ENCODE data around the gene C10orf90. TPM values are rescaled to one million over a fixed set of nuclear protein-coding genes. Genes with fewer than 3 reads are reported as not detected.
"Not testable (repeated sequence)": the region's sequence is repeated elsewhere in the genome, so short reads cannot be mapped to it uniquely, and the experiment has no call there.

C10orf90 gene
- total RNA-seq, 1 donor from 2014 or later: not detected

DNA sequence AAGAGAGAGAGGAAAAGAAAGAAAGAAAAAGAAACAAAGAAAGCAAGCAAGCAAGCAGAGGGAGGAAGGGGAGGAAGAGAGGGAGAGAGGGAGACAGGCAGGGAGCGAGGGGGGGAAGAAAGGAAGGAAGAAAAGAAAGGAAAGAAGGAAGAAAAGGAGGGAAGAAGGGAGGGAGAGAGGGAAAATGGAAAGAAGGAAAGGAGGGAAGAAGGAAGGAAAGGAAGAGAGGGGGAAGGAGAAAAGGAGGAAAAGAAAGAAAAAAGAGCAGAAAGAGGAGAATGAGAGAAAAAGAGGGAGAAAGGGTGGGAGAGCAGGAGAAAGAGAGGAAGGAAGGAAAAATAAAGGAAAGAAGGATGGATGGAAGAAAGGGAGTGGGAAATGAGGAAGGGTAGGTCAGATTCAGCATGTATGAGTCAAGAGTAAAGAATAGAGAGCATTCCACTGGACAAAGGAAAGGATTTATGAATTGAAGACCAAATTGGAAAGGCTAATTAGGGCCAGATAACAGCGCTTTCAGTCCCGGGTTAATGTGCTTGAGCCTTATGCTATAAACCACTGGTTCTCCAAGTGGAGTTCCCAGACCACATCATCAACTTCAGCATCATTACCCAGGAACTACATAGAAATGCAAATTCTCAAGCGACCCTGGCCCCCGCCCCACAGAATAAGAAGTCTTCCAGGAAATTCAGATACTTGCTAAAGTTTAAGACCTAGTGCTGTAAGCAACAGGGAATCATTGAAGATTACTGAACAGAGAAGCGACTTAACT, 85.1 kb downstream of the C10orf90 start:
- no peak for DNase-seq (ENCODE audit: low read depth in 2 of 2)

DNA sequence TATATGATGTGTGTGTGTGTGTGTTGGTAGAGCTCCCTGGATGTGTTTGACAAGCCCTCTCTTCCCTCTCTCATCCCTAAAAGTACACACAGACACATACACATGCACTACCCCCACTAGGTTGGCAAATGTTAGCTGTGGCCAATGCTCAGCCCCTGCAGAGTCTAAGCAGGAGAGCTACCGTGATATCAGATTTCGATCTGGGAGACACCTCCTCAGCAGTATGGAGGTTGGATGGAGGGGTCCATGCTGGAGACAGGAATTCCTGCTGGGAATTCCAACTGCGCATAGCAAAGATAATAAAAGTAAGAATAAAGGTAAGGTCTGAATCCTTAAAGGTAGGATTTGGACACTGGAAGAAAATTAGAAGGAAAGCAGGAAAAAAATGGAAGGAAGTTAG, 85.7 kb downstream of the C10orf90 start:
- no peak for DNase-seq (ENCODE audit: low read depth in 2 of 2)

DNA sequence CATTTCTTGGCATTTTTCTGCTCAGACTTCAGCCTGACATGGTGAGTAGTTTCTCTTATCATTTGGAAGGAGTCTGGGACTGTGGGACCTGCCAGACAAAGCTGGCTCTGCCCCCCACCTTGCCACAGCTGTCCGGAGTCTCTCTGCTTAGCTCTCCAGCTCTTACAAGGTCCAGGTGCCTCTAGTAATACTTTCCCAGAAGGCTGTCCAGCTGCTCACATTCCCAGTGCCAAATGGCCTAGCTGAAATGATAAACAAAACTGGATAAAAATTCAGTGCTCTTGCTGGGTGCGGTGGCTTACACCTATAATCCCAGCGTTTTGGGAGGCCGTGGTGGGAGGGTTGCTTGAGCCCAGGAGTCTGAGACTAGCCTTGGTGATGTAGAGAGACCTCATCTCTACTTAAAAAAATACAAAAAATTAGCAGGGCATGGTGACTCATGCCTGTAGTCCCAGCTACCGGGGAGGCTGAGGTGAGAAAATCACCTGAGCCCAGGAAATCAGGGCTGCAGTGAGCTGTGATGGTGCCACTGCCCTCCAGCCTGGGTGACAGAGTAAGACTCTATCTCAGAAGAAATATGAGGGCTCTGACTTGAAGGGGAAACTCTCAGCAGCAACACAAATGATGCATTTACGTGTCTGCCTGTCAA, 86.8 kb downstream of the C10orf90 start:
- no peak for DNase-seq (ENCODE audit: low read depth in 2 of 2)

DNA sequence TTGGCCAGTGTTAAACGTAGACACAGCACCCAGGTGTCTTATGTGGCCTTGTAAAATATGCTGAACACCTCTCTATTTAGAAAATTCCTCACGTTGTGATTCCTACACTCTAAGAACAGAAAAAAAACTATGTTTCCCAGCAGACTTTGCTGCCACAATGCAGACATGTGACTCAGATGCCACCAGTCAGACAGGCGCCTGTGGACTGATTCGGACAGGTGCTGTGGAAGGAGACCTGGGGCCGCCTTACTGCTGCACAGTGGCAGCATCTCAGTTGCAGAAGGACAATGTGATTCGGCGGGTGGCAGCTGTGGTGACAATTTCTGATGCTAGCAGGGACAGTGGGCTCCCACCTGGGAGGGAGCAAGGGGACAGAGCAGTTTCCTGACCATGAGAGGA, 88.8 kb downstream of the C10orf90 start:
- no peak for DNase-seq (ENCODE audit: low read depth in 2 of 2)

DNA sequence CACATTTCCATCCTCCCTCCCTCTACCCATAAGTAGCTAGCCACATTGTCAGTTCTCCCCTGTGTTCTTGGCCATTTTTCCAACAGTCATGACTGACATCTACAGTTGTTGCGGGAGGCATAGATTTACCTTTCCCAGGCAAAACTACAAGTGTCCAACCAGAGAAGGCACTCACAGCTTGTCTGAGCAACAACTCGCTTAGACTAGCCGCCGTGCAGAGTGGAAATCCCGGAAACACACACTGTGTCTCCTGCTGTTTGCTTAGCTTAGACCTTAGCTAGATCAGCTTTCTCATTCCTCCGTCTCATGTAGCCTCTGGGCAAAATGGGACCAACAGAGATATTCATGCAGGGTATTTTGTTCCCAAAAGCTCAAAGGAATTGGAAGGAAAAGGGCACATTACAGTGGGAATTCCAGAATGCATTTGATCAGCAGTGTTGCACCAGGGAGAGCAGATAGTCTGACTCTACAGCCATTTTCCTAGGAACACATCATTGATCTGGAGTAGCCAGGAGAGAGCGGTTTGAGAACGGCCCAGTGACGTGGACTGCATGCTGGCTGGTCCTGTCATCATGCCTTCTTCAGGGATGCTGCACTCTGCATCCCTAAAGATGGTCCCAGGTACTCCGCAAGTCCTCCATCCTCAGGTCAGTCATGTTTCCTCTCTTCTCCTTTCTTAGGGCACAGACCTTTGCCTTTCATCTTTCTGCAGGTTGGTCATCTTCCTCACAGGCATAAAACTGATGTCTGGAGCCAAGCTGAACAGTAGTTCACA, 89.4 kb downstream of the C10orf90 start:
- DNase-seq (ENCODE audit: low read depth in 2 of 2): no peak

DNA sequence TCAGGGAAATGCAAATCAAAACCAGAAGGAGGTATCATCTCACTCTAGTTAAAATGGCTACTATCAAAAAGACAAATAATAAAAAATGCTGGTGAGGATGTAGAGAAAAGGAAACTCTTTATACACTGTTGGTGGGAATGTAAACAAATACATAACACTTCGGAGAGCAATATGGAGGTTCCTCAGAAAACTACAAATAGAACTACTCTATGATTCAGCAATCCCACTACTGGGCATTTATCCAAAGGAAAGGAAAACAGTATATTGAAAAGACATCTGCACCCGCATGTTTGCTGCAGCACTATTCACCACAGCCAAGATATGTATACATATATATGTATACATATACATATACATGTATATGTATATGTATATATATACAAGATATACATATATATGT, 94.2 kb downstream of the C10orf90 start:
- DNase-seq (ENCODE audit: low read depth in 2 of 2): no peak

DNA sequence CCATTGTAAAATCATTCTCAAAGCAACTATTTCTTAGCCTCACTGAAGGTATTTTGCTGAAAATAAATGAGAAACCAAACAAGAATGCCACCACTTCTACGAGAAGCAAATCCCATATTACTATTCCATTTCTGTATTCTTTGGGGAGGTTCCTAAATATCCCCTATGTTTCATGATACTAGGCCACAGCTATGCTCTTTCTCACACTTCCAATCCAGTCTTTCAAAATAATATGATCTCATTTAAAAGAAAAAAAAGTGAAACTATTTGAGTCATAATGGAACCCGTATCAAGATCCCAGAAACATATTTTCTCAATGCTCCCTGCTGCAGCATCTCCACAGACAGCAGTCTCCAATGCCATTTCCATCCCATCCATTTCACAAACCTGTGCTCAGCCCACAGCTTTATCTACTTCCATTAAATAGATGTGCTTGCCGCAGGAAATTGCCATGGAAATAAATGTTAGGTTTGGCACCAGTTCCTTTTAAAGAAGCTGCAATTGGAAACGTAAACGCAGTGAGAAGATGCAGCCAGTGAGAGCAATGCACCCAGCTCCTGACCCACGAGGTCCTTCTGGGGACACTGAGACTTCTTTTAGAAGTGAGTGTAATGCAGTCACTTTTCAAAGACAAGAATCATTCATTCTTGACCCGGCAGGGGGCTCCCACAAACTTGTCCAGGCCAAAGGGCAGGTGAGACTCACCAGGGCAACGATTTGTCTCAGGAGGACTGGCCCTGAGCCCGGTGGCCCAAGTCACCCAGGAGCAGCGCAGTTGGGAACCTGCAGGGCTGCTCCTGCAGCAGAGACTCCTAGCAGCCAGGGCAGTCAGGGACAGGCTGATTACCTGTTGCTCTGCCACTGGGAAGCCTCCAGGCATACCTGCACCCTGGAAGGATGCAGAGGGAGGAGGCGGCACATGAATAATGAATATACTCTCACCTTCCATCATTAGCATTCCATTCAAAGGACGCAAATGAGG, 99.6 kb downstream of the C10orf90 start:
- DNase-seq (ENCODE audit: low read depth in 2 of 2): no peak

DNA sequence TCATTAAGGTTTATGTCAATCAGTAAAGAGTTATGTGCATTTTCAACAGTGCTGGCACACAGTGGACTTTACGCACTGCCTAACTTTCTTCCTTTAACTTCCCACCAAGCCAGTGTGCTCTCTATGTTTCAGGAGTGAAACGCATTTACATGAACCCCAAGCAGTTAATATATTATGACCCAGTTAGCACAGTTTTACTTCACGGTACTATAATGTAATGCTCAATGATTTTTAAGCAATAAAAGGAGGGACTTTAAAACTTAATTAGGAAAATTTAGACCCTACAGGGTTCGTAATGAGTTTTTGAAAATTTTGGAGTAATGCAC, 100.3 kb downstream of the C10orf90 start:
- no peak for DNase-seq (ENCODE audit: low read depth in 2 of 2)

DNA sequence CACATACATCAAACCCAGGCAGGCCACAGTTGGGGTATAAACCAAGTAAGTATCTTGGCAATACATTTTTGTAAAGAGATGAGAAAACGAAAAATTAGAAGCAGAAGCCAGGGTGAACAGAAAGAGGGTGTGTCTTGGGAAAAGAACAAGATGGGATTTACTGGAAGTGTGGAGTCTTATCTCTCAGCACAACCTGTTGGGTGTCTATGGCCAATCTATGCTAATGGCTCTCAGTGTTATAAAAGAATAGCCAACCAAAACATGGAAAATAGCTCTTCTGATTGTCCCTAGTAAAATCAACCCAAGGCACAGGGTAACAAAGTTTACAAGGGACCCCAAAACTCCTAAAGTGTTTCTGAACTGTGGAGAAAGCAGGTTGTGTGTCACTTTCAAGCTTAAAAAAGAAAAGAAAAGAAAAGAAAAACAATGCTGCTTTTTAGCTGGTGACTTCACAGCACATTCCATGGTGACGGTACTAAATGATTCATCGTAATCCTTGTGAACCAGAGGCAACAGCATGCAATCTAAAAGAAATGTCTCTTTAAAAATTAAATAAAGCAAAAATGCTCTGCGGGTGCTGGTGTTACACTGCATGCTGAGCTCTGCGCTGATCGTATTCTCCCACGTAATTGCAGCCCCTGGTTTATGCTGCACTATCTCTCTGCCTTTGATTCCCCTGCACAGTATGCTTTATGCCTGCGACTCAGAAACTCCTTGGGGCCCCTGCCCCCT, 100.8 kb downstream of the C10orf90 start:
- no peak for DNase-seq (ENCODE audit: low read depth in 2 of 2)

DNA sequence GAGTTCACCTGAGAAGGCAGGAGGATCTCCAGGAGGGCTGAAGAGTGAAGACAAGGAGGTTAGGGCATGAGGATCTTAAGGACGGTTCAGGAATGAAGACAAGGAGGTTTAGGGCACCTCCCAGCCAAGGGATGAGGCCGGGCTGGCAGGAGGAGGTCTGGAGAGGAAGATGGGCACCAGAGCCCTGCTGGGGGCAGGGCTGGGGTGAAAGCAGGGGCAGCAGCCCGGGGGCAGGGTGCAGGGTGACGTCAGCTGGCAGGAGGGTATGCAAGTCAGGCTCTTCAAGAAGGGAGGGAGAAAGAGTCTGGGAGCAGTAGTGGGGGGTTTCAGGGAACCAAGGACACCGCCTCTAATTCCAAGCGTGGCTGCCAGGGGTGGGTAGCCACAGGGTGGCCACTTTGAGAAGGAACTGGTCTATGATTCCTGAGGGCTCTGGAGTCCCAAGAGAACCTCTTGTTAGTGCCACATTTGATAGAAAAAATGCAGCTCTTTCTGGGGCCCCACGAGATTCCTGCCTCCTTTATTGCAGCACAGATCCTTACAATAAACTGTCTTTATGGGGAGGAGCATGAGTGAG, 101.6 kb downstream of the C10orf90 start:
- no peak for DNase-seq (ENCODE audit: low read depth in 2 of 2)

DNA sequence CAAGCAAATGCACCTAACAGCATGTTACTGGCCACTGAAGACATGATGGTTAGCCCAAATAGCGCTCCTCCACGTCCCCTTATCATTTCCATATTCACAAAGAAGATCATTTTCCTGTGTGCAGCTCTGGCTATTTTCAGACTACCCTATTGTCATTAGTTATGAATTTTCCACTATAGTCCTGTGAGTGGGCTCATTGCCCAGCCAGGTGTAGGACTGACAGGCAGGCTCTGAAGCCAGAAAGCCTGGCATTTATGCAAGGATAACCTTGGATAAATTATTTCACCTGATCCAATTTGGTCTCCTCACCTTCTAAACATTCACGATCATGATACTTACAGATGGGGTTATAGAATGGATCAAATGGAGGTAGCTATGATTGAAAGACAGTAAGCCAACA, 104.6 kb downstream of the C10orf90 start:
- DNase-seq (ENCODE audit: low read depth in 2 of 2): no peak

DNA sequence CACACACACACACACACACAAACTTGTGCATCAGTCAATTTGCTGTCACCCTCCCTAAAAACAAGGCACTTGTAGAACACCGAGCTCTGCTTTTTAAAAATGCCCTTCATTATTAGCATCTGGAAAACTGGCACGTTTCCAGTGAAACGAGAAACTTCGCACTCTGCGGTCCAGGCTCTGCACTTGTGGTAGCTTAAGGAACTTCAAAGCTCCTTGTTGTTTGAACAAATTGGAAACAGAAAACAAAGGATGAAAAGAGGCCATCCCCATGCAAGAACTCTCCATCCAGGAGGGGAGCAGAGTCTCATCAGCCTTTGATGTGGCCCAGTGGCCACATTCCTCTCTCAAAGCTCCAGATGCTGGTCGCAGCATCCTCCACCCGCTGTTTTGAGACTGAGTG, 105.1 kb downstream of the C10orf90 start:
- no peak for DNase-seq (ENCODE audit: low read depth in 2 of 2)

DNA sequence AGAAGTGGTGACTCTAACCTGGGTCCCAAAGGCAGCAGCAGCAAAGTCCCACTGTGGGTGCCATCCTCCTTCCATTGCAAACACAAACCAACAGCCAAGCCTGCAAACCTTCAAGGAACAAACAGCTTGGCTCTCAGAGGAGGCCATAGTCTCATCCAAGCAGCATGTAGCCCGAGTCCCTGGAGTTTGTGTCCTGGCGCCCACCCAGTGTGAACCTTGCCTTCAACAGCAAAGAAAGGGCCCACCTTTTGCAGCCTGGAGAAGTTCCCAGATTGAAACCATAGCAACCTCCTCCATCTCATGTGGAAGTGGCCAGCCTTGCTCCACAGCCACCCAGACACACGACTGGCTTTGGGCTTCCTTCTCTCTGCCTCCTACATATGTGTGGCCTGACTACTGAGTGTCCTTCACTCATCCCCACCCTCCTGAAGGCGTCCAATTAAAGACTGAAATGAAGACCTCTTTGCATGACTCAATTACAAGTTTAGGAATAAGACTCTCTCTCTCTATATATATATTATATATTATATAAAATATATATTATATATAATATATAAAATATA, 106.1 kb downstream of the C10orf90 start:
- no peak for DNase-seq (ENCODE audit: low read depth in 2 of 2)

DNA sequence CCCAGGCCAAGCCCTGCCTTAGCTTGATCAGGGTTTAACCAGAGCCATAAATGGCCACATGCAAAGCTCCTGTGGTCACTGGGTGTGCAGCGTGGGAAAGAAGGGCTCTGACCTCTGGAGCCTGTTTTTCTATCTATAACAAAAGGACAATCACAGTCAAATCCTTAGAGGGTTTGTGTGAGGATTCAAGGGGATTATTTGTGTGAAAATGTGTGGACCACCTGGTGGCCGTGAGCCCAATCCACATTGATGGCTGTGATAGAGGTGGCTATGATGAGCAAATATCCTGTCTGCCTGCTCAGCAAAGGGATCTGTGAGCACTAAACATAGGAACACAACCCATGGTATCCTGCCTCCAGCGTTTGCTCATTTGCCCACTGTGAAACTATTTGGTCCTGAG, 107.1 kb downstream of the C10orf90 start:
- no peak for DNase-seq (ENCODE audit: low read depth in 2 of 2)

DNA sequence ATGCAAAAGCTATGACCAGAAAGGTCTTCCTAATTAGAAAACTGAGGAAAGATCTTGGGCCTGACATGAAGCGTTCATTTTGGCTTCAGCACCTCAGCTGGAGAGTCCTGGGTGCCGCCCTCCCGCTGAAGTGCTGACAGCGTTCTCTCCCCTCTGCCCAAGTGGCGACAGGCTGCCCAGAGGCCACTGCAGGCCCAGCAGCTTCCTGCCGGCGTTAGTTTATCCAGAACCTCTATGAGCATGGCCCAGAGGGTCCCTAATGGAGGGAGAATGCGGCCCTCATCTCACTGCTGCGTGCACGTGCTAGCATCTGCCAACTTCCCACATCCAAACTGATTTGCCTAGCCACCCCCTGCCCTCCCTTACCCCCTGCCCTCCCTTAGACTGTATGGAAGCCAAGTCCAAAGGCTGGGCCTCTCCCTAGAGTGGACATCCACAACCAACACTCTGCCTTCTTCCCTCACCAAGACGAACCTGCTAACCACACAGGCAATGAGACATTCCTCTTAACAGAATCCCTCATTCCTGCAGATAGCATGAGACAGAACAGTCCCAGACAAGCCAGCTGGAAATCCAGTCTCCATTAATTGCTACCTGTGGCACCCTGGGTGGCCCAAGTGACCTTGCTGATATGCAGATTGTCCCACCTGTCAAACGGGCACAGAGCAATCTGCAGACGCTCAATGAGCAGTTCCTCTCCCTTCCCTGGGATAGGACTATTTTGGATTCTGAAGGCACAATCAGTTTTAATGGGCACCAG, 108.4 kb downstream of the C10orf90 start:
- DNase-seq (ENCODE audit: low read depth in 2 of 2): no peak

DNA sequence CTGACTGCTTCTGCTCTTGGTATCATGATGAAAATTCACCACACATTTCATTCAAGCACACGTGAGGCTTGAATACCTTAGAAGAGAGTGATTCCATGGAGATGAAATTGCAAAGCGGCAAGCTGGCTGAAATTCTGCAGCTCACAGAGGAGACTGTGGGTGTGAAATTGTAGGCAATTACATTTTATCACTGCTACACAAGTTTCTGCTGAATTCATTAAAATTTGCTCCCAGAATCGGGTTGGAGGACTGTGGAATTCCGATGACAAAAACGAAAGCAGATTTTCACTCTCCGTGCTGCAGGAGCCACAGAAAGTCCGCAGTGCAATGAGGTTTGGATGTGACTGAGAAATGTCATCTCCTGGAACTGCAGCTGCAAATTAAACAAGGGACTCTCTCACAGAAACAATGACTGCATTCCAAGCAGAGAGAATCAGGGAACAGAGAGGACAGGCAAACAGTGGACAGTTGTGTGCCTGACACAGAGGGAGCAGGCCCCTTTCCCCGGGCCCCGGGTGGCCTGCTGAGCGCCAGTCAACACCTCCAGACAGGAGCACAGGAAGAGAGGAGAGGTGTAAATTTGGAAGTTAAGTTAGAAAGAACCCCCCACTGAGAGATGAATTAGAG, 109.1 kb downstream of the C10orf90 start:
- DNase-seq (ENCODE audit: low read depth in 2 of 2): no peak

DNA sequence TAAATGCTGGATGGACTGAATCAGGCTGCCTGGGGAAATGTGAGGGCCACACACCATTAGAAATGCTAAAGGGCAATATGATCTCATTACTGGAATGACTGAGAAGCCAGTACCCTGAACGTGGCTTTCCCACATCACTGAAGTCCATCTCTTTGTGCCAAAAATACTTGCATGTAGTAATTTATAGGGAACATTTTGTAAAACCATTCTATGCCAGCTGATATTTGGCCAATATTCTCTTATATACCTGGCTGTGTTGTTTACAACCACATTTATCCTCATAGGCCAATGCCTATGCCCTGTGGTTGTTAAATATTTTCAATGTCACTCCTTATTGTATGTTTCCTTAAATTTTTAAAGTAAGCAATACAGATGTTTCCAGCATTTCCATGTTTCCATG, 111.6 kb downstream of the C10orf90 start:
- DNase-seq (ENCODE audit: low read depth in 2 of 2): no peak

DNA sequence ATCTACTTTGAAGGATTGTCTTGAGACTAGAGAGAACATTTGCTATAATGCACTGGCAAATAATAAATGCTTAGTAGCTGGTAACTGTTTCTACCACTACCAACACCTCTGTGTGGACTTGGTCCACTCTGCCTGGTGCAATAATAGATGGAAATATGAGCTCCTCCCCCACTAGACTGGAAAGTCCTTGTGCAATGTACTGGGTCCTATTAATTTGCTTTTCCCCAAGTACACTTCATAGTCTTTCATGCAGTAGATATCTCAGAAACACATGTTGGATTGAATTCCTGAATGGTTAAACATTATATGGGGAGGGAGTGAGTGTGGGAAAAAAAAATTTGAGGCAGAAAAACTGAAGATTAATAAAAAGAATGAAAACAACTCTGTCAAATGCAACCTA, 119.3 kb downstream of the C10orf90 start:
- DNase-seq (ENCODE audit: low read depth in 2 of 2): no peak

DNA sequence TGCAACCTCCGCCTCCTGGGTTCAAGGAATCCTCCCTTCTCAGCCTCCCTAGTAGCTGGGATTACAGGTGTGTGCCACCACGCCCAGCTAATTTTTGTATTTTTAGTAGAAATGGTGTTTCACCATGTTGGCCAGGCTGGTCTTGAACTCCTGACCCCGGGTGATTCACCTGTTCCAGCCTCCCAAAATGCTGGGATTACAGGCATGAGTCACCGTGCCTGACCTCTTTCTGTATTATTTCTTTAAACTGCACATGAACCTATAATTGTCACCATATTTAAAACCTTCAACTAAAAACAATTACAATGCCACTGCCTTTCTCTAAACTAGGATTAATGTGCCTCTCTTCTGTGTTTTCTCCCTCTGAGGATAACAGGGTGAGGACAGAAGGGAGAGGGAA, 119.9 kb downstream of the C10orf90 start:
- not testable (repeated sequence) for DNase-seq (ENCODE audit: low read depth in 2 of 2)

All from dermis microvascular lymphatic vessel endothelial cell (primary cell).